HG03354 (cell line): Measurements from ENCODE around the gene OR2T4.

Experiments used
- ATAC-seq: cut with Tn5 transposase; IDR thresholded peaks from one replicate; pipeline ENCODE4 v1.9.1; 2021; ENCODE audit warnings: mild to moderate bottlenecking; ENCODE audit not compliant: unreplicated experiment, poor library complexity, severe bottlenecking

OR2T4 gene

DNA sequence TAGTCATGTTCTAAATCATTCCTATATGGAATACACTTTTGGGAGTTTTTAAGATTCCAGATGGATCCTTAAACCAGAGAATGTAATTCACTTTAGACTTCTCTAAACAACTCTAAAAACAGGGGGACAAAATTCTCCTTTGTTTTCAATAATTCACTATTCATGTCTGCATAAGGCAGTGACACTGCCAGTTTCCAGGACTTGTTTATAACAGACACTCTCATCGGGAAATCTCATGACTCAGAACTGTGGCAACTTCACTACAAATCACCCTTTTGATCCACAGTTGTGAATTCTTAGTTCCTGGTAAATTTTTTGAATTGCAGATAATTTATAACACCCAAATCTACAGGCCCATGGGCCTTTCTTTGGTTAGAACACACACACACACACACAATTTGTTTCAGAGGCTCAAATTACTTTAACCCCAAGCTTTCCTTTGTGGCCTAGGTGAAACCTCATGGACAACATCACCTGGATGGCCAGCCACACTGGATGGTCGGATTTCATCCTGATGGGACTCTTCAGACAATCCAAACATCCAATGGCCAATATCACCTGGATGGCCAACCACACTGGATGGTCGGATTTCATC lies at the start of gene OR2T4:
Gene OR2T4 (plus strand): TSS at position 545 of the 595 bp plus-strand sequence. CDS start 0 bp downstream, at position 545.
- no peak for ATAC-seq

GRCh38 chr1:248316796-248317195 lies 44.7 kb upstream of the OR2T4 start:
- ATAC-seq = no peak

- ATAC-seq = no peak
Observed at GRCh38 chr1:248324468-248324867, 37.0 kb upstream of the OR2T4 start, which contains the start of gene OR2M7. OR2M7 (minus strand) TSS chr1:248324568; CDS start chr1:248324568, 0 bp downstream.

GRCh38 chr1:248343451-248343850 lies 18.0 kb upstream of the OR2T4 start:
- ATAC-seq = no peak

DNA sequence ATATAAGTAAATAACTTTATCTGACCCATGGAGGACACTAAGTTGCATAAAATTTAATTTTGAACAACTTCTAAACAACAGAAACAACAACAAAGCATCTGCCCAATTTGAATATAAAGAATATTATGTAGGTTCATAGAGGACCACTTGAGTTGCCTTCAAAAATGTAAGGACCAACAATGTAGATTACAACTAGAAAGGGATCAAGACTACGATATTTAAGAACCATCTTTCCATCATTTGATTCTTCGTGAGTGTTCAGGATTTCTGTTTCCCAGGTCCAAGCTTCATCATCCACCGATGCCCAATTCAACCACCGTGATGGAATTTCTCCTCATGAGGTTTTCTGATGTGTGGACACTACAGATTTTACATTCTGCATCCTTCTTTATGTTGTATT lies 13.0 kb upstream of the OR2T4 start, which contains the start of gene OR14C36:
Gene OR14C36 (plus strand): TSS at position 301 of the 400 bp plus-strand sequence. CDS start 0 bp downstream, at position 301.
- ATAC-seq = no peak

GRCh38 chr1:248359415-248359814 lies 2.0 kb upstream of the OR2T4 start:
- ATAC-seq = no peak

GRCh38 chr1:248366609-248367008 lies 5.1 kb downstream of the OR2T4 start:
- no peak for ATAC-seq

- peak; percentile 47 for ATAC-seq
Observed at GRCh38 chr1:248372394-248372793, 10.9 kb downstream of the OR2T4 start.

DNA sequence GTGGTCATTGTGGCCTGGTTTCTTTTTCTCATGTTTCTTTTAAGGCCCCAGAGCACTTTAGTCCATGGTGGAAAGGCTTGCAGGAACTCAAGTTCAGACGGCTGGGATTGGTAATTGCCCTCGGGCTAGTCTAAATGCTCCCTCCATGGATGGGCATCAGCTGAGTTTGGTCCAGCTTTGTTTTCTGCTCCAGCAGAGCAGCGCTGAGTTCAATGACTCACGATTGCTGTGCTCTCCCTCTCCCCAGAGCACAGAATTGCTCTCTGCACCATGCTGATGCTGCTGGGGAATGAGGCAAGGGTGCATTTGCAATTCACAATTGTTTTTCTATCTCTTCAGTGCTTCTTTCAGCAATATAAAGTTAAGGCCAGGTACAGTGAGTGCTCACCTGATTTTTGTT lies 12.3 kb downstream of the OR2T4 start:
- ATAC-seq = no peak

- no peak for ATAC-seq
Observed at GRCh38 chr1:248375446-248375845, 14.0 kb downstream of the OR2T4 start, which contains the start of gene OR2T6. OR2T6 (plus strand) TSS chr1:248375746; CDS start chr1:248387609, 11,863 bp downstream.

GRCh38 chr1:248376916-248377315 lies 15.5 kb downstream of the OR2T4 start:
- ATAC-seq = no peak

DNA sequence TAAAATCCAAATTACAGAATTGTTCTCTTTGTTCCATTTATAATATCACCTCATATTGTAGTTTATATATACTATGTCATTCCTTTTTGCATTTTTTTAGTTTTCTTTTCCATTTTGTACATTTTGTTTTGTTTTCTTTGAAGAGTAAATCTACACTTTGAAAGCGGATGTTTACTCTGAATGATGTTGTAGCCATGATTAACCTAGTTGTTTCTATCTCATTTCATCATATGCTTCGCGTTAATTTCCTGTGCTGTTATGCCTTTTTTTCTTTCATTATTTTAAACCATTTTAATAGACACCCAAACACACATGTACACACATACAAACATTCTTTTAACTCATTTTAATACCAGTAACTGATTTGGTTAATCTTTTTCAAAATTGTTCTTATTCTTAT lies 19.4 kb downstream of the OR2T4 start:
- no peak for ATAC-seq

GRCh38 chr1:248388426-248388825 lies 27.0 kb downstream of the OR2T4 start:
- no peak for ATAC-seq

DNA sequence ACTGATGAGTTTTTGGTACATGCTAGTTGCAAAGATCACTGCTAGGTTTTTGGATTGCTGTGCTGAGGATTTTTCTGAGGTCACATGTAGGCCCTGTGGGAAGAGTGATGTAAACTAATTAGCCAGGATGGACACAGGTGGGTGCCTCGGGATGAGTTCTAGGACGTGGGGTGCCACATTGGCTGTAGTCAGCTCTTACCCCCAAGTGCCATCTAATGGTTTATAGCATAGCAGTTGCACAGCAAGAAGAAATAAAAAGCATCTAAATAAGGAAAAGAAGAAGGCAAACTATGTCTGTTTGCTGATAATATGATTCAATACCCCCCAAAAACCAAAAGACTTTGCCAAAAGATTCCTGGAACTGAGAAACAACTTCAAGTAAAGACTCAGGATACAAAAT lies 31.6 kb downstream of the OR2T4 start:
- no peak for ATAC-seq

- ATAC-seq = no peak
Observed at GRCh38 chr1:248402748-248403147, 41.3 kb downstream of the OR2T4 start, which contains the start of gene OR2T1. OR2T1 (plus strand) TSS chr1:248403048; CDS start chr1:248406148, 3,100 bp downstream.

DNA sequence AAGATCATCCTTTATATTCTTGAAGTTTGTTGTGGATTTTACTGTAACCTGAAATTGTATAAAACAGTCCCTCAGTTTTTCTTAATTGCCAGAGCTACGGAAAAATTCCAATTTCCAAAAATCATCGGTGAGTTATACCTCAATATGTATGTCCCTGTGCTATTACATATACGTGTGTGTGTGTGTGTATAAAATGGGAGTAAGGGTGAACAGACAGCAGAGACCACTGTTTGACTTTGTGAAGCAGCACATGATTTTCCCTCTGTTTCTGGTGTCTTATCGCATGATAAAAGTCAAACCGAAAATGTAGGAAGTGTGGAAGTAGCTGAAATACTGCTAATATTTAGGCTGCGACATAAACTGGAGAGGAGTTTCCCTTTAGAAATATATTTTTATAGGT lies 42.6 kb downstream of the OR2T4 start:
- no peak for ATAC-seq

- ATAC-seq = no peak
Observed at GRCh38 chr1:248406721-248407692, 45.5 kb downstream of the OR2T4 start.
